Measurements from ENCODE around the gene ANG.

The ANG gene

DNA sequence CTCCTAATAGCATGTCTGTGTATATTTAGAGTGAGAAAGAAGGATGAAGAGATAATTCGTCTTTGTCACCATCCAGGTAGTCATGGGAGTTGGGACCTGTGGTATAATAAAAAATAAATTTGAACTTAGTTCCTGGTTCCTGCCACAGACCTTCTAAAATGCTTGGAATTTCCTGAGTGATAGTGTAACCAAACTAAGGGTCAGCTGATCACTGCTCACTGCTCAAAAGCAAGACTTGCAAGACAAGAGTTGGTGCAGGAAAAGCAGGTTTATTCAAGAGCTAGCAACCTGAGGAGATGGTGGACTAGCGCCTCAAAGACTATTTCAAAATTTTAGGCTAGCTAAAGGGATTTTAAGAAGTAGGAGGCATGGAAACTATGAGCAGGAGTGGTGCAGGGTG is 19.1 kb downstream of the ANG start:
- Histone ChIP-seq H3K27me3 (ENCODE audit: insufficient read depth, low read length) (no peaks in the 10 kb centered on the region), H3K36me3 (ENCODE audit: insufficient read depth, low read length) (no peaks in the 10 kb centered on the region), H3K79me2 (ENCODE audit: insufficient read depth, low read length) (no peaks in the 10 kb centered on the region), H3K9ac (ENCODE audit: low read length) (no peak overlapping the region), H3K4me1 (ENCODE audit: insufficient read depth, low read length, severe bottlenecking) (no peaks in the 10 kb centered on the region), H2AFZ (ENCODE audit: low read length) (no peak overlapping the region), H4K20me1 (ENCODE audit: insufficient read depth, low read length) (no peaks in the 10 kb centered on the region), H3K27ac (ENCODE audit: low read depth, low read length, poor library complexity, severe bottlenecking) (no peak overlapping the region), H3F3A (ENCODE audit: insufficient read depth, low read length) (no peaks in the 10 kb centered on the region), H3K9me2 (ENCODE audit: low read depth, low read length) (no peaks in the 10 kb centered on the region), H3K4me2 (ENCODE audit: low read length) (no peak overlapping the region), H3K9me3 (ENCODE audit: low read length) (no peaks in the 10 kb centered on the region), H3K4me3 (ENCODE audit: low read depth, low read length, poor library complexity, severe bottlenecking) (no peak overlapping the region)
- TF ChIP-seq EZH2 (IDR thresholded peaks at IDR 0.05; ENCODE audit: borderline replicate concordance, low read length) = no peak
- TF ChIP-seq, protein P1, sequence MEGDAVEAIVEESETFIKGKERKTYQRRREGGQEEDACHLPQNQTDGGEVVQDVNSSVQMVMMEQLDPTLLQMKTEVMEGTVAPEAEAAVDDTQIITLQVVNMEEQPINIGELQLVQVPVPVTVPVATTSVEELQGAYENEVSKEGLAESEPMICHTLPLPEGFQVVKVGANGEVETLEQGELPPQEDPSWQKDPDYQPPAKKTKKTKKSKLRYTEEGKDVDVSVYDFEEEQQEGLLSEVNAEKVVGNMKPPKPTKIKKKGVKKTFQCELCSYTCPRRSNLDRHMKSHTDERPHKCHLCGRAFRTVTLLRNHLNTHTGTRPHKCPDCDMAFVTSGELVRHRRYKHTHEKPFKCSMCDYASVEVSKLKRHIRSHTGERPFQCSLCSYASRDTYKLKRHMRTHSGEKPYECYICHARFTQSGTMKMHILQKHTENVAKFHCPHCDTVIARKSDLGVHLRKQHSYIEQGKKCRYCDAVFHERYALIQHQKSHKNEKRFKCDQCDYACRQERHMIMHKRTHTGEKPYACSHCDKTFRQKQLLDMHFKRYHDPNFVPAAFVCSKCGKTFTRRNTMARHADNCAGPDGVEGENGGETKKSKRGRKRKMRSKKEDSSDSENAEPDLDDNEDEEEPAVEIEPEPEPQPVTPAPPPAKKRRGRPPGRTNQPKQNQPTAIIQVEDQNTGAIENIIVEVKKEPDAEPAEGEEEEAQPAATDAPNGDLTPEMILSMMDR (IDR thresholded peaks at IDR 0.05; ENCODE audit: low read length) = no peak

DNA sequence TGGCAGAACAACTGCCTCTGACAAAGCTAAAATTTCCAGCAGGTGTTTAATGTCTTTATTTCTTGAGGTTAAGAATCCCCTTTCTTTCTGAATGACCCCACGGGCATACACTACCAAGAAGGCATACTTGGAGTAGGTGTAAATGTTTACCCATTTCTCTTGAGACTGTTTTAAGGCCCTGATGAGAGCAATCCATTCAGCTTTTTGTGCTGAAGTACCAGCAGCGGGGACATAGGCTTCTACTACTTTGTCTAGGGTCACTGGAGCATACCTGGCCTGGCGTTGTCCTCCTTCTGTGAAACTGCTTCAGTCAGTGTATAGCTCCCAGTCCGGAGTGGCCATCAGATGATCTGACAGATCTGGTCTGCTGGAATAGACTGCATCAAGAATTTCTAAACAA is 22.7 kb downstream of the ANG start:
- Histone ChIP-seq H3K27ac (ENCODE audit: low read depth, low read length, poor library complexity, severe bottlenecking) (no peak overlapping the region), H3K9ac (ENCODE audit: low read length) (no peak overlapping the region), H3K9me2 (ENCODE audit: low read depth, low read length) (no peaks in the 10 kb centered on the region), H4K20me1 (ENCODE audit: insufficient read depth, low read length) (no peaks in the 10 kb centered on the region), H2AFZ (ENCODE audit: low read length) (no peak overlapping the region), H3F3A (ENCODE audit: insufficient read depth, low read length) (no peaks in the 10 kb centered on the region), H3K4me1 (ENCODE audit: insufficient read depth, low read length, severe bottlenecking) (no peaks in the 10 kb centered on the region), H3K36me3 (ENCODE audit: insufficient read depth, low read length) (no peaks in the 10 kb centered on the region), H3K27me3 (ENCODE audit: insufficient read depth, low read length) (no peaks in the 10 kb centered on the region), H3K79me2 (ENCODE audit: insufficient read depth, low read length) (no peaks in the 10 kb centered on the region), H3K4me2 (ENCODE audit: low read length) (no peak overlapping the region), H3K4me3 (ENCODE audit: low read depth, low read length, poor library complexity, severe bottlenecking) (no peak overlapping the region), H3K9me3 (ENCODE audit: low read length) (no peaks in the 10 kb centered on the region)
- TF ChIP-seq EZH2 (IDR thresholded peaks at IDR 0.05; ENCODE audit: borderline replicate concordance, low read length) = no peak
- TF ChIP-seq, protein P1 (IDR thresholded peaks at IDR 0.05; ENCODE audit: low read length) = no peak

DNA sequence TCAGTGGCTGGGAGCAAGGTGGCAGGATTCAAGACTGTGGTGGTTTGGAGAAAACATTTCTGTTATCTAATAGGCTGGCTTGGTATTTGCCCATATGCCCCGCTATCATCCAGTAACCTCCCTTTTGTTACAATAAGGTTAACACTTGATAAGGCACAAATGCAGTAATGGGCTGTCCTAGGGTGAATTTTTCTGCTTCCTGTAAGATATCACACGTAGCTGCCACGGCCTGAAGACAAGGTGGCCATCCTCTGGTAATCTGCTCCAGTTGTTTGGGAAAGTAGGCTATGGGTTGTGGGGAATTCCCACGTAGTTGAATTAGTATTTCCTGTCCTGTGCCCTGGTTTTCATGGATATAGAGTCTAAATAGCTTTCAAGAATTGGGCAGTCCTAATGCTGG is 23.1 kb downstream of the ANG start:
- no peak overlapping the region for H3K27ac ChIP-seq (ENCODE audit: low read depth, low read length, poor library complexity, severe bottlenecking)
- H3K79me2 ChIP-seq (ENCODE audit: insufficient read depth, low read length) = no peaks in the 10 kb centered on the region
- no peak for TF ChIP-seq EZH2 (IDR thresholded peaks at IDR 0.05; ENCODE audit: borderline replicate concordance, low read length)
- TF ChIP-seq, protein P1 (IDR thresholded peaks at IDR 0.05; ENCODE audit: low read length) = no peak
- no peaks in the 10 kb centered on the region for H3K27me3 ChIP-seq (ENCODE audit: insufficient read depth, low read length)
- no peak overlapping the region for H2AFZ ChIP-seq (ENCODE audit: low read length)
- no peaks in the 10 kb centered on the region for H3K36me3 ChIP-seq (ENCODE audit: insufficient read depth, low read length)
- no peak overlapping the region for H3K4me3 ChIP-seq (ENCODE audit: low read depth, low read length, poor library complexity, severe bottlenecking)
- H3K9me2 ChIP-seq (ENCODE audit: low read depth, low read length) = no peaks in the 10 kb centered on the region
- no peak overlapping the region for H3K9ac ChIP-seq (ENCODE audit: low read length)
- no peak overlapping the region for H3K4me2 ChIP-seq (ENCODE audit: low read length)
- H3F3A ChIP-seq (ENCODE audit: insufficient read depth, low read length) = no peaks in the 10 kb centered on the region
- H4K20me1 ChIP-seq (ENCODE audit: insufficient read depth, low read length) = no peaks in the 10 kb centered on the region
- H3K9me3 ChIP-seq (ENCODE audit: low read length) = no peaks in the 10 kb centered on the region
- no peaks in the 10 kb centered on the region for H3K4me1 ChIP-seq (ENCODE audit: insufficient read depth, low read length, severe bottlenecking)
